ENCODE data around the gene CAMKK2. TPM values are rescaled to one million over a fixed set of nuclear protein-coding genes. Genes with fewer than 3 reads are reported as not detected.

CAMKK2 gene
- total RNA-seq, 1 experiment from 2014 or later: 24.7 TPM

GRCh38 chr12:121239351-121240061, 57.0 kb downstream of the CAMKK2 start:
- H3K27me3 Mint-ChIP-seq (ENCODE audit: low read depth): no peaks in the 10 kb centered on the region
- WGBS (ENCODE audit: extremely low coverage, insufficient read length, low lambda C conversion rate): no CpG with 5 or more reads among the region's 6 CpGs

More at GRCh38 chr12:121239351-121240061, 57.0 kb downstream of the CAMKK2 start:
- no peak overlapping the region for H2BK20ac ChIP-seq (ENCODE audit: low read depth, low read length, poor library complexity, severe bottlenecking)
- no peak overlapping the region for H3K4me3 Mint-ChIP-seq
- H3K9me3 Mint-ChIP-seq: no peaks in the 10 kb centered on the region
- no peak overlapping the region for H3K14ac ChIP-seq (ENCODE audit: insufficient read depth, low read length)
- no peak overlapping the region for H3K4ac ChIP-seq (ENCODE audit: low read depth, low read length)
- H3K27me3 ChIP-seq (ENCODE audit: insufficient read depth, low read length): no peaks in the 10 kb centered on the region
- H3K23me2 ChIP-seq (ENCODE audit: insufficient read length, low read depth, low read length, poor library complexity, severe bottlenecking): no peaks in the 10 kb centered on the region
- no peak overlapping the region for H4K8ac ChIP-seq (replicated peaks; ENCODE audit: insufficient read length, low read depth, low read length)
- no peak overlapping the region for H2AFZ ChIP-seq (ENCODE audit: low read length)
- no peak overlapping the region for H3K27ac ChIP-seq (ENCODE audit: insufficient read length, low read depth, low read length)
- no peak overlapping the region for H2BK5ac ChIP-seq (ENCODE audit: insufficient read length, low read length)
- H3K9ac ChIP-seq (ENCODE audit: extremely low read depth, insufficient read length, low read length): no peak overlapping the region
- H4K91ac ChIP-seq (ENCODE audit: insufficient read length, low read depth, low read length): no peak overlapping the region
- no peak overlapping the region for H3T11ph ChIP-seq (ENCODE audit: low read length)
- H3K23ac ChIP-seq (ENCODE audit: insufficient read length, low read depth, low read length): no peak overlapping the region
- H3K4me1 ChIP-seq (ENCODE audit: insufficient read depth, low read length): peaks cover 3% of the 10 kb centered on the region; the same call in 1 of the 2 replicates
- no peaks in the 10 kb centered on the region for H3K79me2 ChIP-seq (ENCODE audit: insufficient read depth, low read length)
- no peak for TF ChIP-seq CTCF (conservative IDR thresholded peaks at IDR 0.05)
- H3K18ac ChIP-seq (ENCODE audit: insufficient read length, low read depth, low read length): no peak overlapping the region
- no peak overlapping the region for H3K56ac ChIP-seq (ENCODE audit: insufficient read length, low read depth, low read length)
- H3K79me1 ChIP-seq (ENCODE audit: insufficient read depth, low read depth, low read length, poor library complexity, severe bottlenecking): no peaks in the 10 kb centered on the region
- DNase-seq: no peak
- H3K27ac Mint-ChIP-seq: peak overlapping the region; percentile 74 to 96 (median 95); a peak in 6 of 7 replicates
- no peak overlapping the region for H3K4me2 ChIP-seq (ENCODE audit: insufficient read depth, insufficient read length, low read length)
- H2AK5ac ChIP-seq (ENCODE audit: insufficient read length, low read length): no peak overlapping the region
- H4K5ac ChIP-seq (ENCODE audit: insufficient read length, low read depth, low read length): no peak overlapping the region
- H2BK15ac ChIP-seq (ENCODE audit: low read depth, low read length): no peak overlapping the region
- no peak overlapping the region for H2BK12ac ChIP-seq (ENCODE audit: insufficient read length, low read depth, low read length)
- no peaks in the 10 kb centered on the region for H3K9me3 ChIP-seq (ENCODE audit: control insufficient read depth, low read depth, low read length)
- no peak overlapping the region for H2BK120ac ChIP-seq (ENCODE audit: low read depth, low read length, poor library complexity, severe bottlenecking)
- peaks cover 25 to 40% of the 10 kb centered on the region in 2 experiments for H3K4me1 Mint-ChIP-seq
- peaks cover 16 to 26% (median 21%) of the 10 kb centered on the region in 3 experiments; a peak in 6 of 7 replicates for H3K36me3 Mint-ChIP-seq (ENCODE audit: insufficient read depth in 1 of 3, low read depth in 3 of 3)
- H4K20me1 ChIP-seq (ENCODE audit: control insufficient read depth, insufficient read depth, insufficient read length): no peaks in the 10 kb centered on the region
